Measurements from ENCODE around the gene MSTN. TPM values are rescaled to one million over a fixed set of nuclear protein-coding genes. Genes with fewer than 3 reads are reported as not detected.

MSTN gene
- total RNA-seq, 1 experiment from 2014 or later, result not detected

DNA sequence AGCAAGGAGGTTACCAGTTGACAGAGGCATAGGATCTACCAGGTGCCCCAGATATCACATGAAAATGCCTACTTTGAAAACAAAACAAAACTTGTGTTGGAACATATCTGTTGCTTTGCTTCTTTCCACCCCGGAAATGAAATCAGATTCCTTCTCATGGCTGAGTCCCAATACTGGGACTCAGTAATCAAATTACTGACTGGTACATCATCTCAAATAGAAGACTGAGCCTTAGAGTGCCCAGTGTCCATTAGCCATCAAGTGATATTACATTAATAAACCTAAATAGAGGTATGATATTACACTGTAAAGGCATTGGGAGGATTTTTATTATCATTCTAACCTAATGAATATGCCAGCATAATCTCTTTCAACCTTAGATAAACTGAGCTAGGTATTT, 48.6 kb upstream of the MSTN start:
- ATAC-seq, result no peak

More for the DNA sequence above, 48.6 kb upstream of the MSTN start:
- H3K4me3 Mint-ChIP-seq, result no peak overlapping the region
- peaks cover 3% of the 10 kb centered on the region; the same call in 1 of the 2 replicates for H3K36me3 Mint-ChIP-seq
- peaks cover 7% of the 10 kb centered on the region for H3K9me3 Mint-ChIP-seq
- ChIA-PET CTCF (no interaction called here), POLR2A (interaction anchor here (0.5 kb wide), 1 partner anchor 43 kb away, joined by 4 read pairs; no protein-coding TSS in a partner anchor)
- DNase-seq (ENCODE audit: low spot score), result no peak
- no peaks in the 10 kb centered on the region for H3K4me1 Mint-ChIP-seq
- TF ChIP-seq NFATC4 (CRISPR knock-in tag; IDR thresholded peaks at IDR 0.05) (no peak), NR3C1 (CRISPR knock-in tag; conservative IDR thresholded peaks at IDR 0.05; ENCODE audit: low read depth) (no peak), CREB1 (CRISPR knock-in tag; IDR thresholded peaks at IDR 0.05) (no peak), EMX1 (CRISPR knock-in tag; IDR thresholded peaks at IDR 0.05) (no peak), ATF1 (CRISPR knock-in tag; IDR thresholded peaks at IDR 0.05) (no peak), TEAD4 (CRISPR knock-in tag; IDR thresholded peaks at IDR 0.05) (no peak)
- TF ChIP-seq, protein P1, sequence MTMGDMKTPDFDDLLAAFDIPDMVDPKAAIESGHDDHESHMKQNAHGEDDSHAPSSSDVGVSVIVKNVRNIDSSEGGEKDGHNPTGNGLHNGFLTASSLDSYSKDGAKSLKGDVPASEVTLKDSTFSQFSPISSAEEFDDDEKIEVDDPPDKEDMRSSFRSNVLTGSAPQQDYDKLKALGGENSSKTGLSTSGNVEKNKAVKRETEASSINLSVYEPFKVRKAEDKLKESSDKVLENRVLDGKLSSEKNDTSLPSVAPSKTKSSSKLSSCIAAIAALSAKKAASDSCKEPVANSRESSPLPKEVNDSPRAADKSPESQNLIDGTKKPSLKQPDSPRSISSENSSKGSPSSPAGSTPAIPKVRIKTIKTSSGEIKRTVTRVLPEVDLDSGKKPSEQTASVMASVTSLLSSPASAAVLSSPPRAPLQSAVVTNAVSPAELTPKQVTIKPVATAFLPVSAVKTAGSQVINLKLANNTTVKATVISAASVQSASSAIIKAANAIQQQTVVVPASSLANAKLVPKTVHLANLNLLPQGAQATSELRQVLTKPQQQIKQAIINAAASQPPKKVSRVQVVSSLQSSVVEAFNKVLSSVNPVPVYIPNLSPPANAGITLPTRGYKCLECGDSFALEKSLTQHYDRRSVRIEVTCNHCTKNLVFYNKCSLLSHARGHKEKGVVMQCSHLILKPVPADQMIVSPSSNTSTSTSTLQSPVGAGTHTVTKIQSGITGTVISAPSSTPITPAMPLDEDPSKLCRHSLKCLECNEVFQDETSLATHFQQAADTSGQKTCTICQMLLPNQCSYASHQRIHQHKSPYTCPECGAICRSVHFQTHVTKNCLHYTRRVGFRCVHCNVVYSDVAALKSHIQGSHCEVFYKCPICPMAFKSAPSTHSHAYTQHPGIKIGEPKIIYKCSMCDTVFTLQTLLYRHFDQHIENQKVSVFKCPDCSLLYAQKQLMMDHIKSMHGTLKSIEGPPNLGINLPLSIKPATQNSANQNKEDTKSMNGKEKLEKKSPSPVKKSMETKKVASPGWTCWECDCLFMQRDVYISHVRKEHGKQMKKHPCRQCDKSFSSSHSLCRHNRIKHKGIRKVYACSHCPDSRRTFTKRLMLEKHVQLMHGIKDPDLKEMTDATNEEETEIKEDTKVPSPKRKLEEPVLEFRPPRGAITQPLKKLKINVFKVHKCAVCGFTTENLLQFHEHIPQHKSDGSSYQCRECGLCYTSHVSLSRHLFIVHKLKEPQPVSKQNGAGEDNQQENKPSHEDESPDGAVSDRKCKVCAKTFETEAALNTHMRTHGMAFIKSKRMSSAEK (CRISPR knock-in tag; IDR thresholded peaks at IDR 0.05; ENCODE audit: borderline replicate concordance), result no peak
- TF ChIP-seq, protein P2, sequence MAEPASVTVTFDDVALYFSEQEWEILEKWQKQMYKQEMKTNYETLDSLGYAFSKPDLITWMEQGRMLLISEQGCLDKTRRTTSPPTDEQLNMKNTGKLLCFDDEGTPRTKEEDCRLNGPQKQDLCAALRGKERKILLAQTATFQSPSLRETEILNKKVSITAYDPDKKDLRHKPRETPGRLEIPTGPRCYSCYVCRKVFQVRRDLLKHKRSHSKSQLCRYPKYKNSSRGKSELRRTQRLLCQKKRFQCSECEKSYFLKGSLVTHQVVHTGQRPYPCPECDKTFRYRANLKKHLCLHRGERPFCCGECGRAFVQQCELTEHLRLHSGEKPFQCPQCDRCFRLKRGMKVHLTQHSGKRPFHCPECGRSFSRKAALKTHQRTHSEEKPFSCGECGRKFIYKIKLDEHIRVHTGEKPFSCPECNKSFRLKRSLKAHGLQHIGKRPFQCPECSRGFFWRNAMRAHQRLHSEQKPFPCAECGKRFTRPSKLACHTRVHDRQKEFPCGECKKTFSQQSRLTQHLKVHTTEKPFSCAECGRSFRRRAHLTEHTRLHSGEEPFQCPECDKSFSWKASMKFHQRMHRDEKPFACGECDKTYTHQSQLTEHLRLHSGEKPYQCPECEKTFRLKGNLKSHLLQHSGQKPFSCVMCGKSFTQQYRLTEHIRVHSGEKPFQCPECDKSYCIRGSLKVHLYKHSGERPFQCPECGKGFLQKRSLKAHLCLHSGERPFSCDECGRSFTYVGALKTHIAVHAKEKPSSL (CRISPR knock-in tag; conservative IDR thresholded peaks at IDR 0.05), result no peak
- TF ChIP-seq, protein P3, sequence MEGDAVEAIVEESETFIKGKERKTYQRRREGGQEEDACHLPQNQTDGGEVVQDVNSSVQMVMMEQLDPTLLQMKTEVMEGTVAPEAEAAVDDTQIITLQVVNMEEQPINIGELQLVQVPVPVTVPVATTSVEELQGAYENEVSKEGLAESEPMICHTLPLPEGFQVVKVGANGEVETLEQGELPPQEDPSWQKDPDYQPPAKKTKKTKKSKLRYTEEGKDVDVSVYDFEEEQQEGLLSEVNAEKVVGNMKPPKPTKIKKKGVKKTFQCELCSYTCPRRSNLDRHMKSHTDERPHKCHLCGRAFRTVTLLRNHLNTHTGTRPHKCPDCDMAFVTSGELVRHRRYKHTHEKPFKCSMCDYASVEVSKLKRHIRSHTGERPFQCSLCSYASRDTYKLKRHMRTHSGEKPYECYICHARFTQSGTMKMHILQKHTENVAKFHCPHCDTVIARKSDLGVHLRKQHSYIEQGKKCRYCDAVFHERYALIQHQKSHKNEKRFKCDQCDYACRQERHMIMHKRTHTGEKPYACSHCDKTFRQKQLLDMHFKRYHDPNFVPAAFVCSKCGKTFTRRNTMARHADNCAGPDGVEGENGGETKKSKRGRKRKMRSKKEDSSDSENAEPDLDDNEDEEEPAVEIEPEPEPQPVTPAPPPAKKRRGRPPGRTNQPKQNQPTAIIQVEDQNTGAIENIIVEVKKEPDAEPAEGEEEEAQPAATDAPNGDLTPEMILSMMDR (IDR thresholded peaks at IDR 0.05), result no peak
- TF ChIP-seq, protein P4, sequence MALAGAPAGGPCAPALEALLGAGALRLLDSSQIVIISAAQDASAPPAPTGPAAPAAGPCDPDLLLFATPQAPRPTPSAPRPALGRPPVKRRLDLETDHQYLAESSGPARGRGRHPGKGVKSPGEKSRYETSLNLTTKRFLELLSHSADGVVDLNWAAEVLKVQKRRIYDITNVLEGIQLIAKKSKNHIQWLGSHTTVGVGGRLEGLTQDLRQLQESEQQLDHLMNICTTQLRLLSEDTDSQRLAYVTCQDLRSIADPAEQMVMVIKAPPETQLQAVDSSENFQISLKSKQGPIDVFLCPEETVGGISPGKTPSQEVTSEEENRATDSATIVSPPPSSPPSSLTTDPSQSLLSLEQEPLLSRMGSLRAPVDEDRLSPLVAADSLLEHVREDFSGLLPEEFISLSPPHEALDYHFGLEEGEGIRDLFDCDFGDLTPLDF (CRISPR knock-in tag; IDR thresholded peaks at IDR 0.05), result no peak
- TF ChIP-seq, protein P5, sequence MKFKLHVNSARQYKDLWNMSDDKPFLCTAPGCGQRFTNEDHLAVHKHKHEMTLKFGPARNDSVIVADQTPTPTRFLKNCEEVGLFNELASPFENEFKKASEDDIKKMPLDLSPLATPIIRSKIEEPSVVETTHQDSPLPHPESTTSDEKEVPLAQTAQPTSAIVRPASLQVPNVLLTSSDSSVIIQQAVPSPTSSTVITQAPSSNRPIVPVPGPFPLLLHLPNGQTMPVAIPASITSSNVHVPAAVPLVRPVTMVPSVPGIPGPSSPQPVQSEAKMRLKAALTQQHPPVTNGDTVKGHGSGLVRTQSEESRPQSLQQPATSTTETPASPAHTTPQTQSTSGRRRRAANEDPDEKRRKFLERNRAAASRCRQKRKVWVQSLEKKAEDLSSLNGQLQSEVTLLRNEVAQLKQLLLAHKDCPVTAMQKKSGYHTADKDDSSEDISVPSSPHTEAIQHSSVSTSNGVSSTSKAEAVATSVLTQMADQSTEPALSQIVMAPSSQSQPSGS (CRISPR knock-in tag; IDR thresholded peaks at IDR 0.05; ENCODE audit: borderline replicate concordance, low read depth), result no peak
- TF ChIP-seq, protein P6, sequence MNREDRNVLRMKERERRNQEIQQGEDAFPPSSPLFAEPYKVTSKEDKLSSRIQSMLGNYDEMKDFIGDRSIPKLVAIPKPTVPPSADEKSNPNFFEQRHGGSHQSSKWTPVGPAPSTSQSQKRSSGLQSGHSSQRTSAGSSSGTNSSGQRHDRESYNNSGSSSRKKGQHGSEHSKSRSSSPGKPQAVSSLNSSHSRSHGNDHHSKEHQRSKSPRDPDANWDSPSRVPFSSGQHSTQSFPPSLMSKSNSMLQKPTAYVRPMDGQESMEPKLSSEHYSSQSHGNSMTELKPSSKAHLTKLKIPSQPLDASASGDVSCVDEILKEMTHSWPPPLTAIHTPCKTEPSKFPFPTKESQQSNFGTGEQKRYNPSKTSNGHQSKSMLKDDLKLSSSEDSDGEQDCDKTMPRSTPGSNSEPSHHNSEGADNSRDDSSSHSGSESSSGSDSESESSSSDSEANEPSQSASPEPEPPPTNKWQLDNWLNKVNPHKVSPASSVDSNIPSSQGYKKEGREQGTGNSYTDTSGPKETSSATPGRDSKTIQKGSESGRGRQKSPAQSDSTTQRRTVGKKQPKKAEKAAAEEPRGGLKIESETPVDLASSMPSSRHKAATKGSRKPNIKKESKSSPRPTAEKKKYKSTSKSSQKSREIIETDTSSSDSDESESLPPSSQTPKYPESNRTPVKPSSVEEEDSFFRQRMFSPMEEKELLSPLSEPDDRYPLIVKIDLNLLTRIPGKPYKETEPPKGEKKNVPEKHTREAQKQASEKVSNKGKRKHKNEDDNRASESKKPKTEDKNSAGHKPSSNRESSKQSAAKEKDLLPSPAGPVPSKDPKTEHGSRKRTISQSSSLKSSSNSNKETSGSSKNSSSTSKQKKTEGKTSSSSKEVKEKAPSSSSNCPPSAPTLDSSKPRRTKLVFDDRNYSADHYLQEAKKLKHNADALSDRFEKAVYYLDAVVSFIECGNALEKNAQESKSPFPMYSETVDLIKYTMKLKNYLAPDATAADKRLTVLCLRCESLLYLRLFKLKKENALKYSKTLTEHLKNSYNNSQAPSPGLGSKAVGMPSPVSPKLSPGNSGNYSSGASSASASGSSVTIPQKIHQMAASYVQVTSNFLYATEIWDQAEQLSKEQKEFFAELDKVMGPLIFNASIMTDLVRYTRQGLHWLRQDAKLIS (CRISPR knock-in tag; IDR thresholded peaks at IDR 0.05; ENCODE audit: borderline replicate concordance), result no peak
- TF ChIP-seq, protein P7, sequence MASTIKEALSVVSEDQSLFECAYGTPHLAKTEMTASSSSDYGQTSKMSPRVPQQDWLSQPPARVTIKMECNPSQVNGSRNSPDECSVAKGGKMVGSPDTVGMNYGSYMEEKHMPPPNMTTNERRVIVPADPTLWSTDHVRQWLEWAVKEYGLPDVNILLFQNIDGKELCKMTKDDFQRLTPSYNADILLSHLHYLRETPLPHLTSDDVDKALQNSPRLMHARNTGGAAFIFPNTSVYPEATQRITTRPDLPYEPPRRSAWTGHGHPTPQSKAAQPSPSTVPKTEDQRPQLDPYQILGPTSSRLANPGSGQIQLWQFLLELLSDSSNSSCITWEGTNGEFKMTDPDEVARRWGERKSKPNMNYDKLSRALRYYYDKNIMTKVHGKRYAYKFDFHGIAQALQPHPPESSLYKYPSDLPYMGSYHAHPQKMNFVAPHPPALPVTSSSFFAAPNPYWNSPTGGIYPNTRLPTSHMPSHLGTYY (CRISPR knock-in tag; IDR thresholded peaks at IDR 0.05), result no peak
- TF ChIP-seq, protein P8, sequence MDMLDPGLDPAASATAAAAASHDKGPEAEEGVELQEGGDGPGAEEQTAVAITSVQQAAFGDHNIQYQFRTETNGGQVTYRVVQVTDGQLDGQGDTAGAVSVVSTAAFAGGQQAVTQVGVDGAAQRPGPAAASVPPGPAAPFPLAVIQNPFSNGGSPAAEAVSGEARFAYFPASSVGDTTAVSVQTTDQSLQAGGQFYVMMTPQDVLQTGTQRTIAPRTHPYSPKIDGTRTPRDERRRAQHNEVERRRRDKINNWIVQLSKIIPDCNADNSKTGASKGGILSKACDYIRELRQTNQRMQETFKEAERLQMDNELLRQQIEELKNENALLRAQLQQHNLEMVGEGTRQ (CRISPR knock-in tag; IDR thresholded peaks at IDR 0.05), result no peak
- TF ChIP-seq, protein P9, sequence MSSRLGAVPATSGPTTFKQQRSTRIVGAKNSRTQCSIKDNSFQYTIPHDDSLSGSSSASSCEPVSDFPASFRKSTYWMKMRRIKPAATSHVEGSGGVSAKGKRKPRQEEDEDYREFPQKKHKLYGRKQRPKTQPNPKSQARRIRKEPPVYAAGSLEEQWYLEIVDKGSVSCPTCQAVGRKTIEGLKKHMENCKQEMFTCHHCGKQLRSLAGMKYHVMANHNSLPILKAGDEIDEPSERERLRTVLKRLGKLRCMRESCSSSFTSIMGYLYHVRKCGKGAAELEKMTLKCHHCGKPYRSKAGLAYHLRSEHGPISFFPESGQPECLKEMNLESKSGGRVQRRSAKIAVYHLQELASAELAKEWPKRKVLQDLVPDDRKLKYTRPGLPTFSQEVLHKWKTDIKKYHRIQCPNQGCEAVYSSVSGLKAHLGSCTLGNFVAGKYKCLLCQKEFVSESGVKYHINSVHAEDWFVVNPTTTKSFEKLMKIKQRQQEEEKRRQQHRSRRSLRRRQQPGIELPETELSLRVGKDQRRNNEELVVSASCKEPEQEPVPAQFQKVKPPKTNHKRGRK (CRISPR knock-in tag; IDR thresholded peaks at IDR 0.05; ENCODE audit: borderline replicate concordance), result no peak
- TF ChIP-seq, protein P10, sequence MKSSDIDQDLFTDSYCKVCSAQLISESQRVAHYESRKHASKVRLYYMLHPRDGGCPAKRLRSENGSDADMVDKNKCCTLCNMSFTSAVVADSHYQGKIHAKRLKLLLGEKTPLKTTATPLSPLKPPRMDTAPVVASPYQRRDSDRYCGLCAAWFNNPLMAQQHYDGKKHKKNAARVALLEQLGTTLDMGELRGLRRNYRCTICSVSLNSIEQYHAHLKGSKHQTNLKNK (CRISPR knock-in tag; IDR thresholded peaks at IDR 0.05), result no peak
- H3K27ac Mint-ChIP-seq, result no peak overlapping the region
- H3K27me3 Mint-ChIP-seq (ENCODE audit: low read depth), result no peaks in the 10 kb centered on the region; the same call in 1 of the 2 replicates

Data from WTC11 (cell line).